Activated T-helper 2 cell treated with anti-CD3 and anti-CD28 coated beads, Interferon-gamma antibody, Interleukin-2, Interleukin-4, amounts not matched to agents 10 μg/mL and 5 μg/mL and 100 μg/mL, durations not matched to agents 14 hours and 24 hours and 36 hours (primary cell): ENCODE data around the gene ATP9B. TPM values are rescaled to one million over a fixed set of nuclear protein-coding genes. Genes with fewer than 3 reads are reported as not detected.

ENCODE experiments used
- DNase-seq: peaks from one replicate; pipeline ENCODE4 v3.0.0; 2021; ENCODE audit warnings: low spot score
- H3K27ac Mint-ChIP-seq: one replicate; pipeline ENCODE4 v1.8.0; 2021; ENCODE audit warnings: mixed read lengths
- H3K27me3 Mint-ChIP-seq: one replicate; pipeline ENCODE4 v1.8.0; 2021; ENCODE audit warnings: low read depth, mixed read lengths
- H3K36me3 Mint-ChIP-seq: one replicate; pipeline ENCODE4 v1.8.0; 2021; ENCODE audit warnings: low read depth, mixed read lengths
- H3K4me1 Mint-ChIP-seq: one replicate; pipeline ENCODE4 v1.8.0; 2021; ENCODE audit warnings: low read depth, mixed read lengths
- H3K4me3 Mint-ChIP-seq: one replicate; pipeline ENCODE4 v1.8.0; 2021; ENCODE audit warnings: low read depth, mild to moderate bottlenecking, moderate library complexity, mixed read lengths
- H3K9me3 Mint-ChIP-seq: one replicate; pipeline ENCODE4 v1.8.0; 2021; ENCODE audit warnings: mixed read lengths
- intact Hi-C: fragments of 100-400 bp; cut with micrococcal nuclease; formaldehyde crosslinking; loops from one replicate; pipeline ENCODE4 v1.15.1; 2023
- total RNA-seq: library from RNA; stranded (reverse); gene quantifications from 2 replicates; pipeline ENCODE4 v1.2.3, GENCODE V29; 2022

ATP9B gene
- total RNA-seq, 1 donor from 2014 or later: 27.6 TPM

DNA sequence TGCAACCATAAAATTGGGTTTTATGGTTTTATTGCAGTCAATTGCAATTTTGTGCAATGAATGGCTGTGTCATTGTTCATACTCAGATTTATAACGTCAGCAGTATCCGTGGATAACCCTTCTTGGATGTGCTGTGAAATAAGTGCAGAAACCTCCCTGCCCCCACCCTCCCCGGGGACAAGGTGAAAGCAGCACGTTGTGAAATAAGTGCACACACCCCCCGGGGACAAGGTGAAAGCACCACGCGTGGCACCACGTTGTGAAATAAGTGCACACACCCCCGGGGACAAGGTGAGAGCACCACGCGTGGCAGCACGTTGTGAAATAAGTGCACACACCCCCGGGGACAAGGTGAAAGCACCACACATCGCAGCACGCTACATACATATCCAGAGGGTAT lies 232.9 kb downstream of the ATP9B start:
- Mint-ChIP-seq H3K4me1 (no peaks in the 10 kb centered on the region), H3K27ac (no peak overlapping the region), H3K36me3 (peaks cover 4% of the 10 kb centered on the region), H3K4me3 (no peak overlapping the region), H3K9me3 (no peaks in the 10 kb centered on the region), H3K27me3 (no peaks in the 10 kb centered on the region)
- intact Hi-C loops: no loop called here
- DNase-seq: no peak

- Mint-ChIP-seq H3K9me3 (no peaks in the 10 kb centered on the region), H3K36me3 (peaks cover 4% of the 10 kb centered on the region), H3K27ac (no peak overlapping the region), H3K4me3 (no peak overlapping the region), H3K4me1 (no peaks in the 10 kb centered on the region), H3K27me3 (no peaks in the 10 kb centered on the region)
- no peak for DNase-seq
- intact Hi-C loops: no loop called here
Observed at GRCh38 chr18:79305911-79306310, 236.7 kb downstream of the ATP9B start.

DNA sequence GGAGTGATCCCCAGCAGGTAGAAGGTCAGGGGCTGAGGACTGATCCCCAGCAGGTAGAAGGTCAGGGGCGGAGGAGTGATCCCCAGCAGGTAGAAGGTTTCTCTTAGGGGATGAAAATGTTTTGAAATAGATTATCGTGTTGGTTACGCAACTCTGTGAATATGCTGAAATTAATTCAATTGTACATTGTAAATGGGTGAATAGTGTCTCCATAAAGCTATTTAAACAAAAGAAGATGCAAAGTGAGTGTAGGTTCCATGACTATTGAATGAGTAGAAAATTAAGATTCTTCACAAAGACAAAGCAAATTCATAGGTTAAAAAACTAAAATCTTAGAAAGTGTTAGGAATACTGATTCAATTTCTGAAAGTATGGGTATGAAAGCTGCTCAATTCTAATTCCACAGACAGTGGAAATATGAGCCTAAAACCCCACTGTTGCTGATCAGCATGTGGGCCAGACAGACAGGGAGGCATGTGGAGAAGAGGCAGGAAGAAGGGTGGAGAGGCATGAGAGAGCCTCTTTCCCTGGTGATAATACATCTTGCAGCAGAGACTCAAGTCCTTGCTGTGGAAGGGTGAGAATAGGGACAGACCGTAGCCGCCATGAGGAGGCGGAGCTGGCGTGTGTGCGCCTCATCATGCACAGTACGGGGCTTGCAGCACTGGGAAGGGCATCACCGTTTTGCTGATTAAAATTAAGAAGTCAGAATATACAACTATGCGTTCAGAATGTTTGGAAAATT lies 240.6 kb downstream of the ATP9B start:
- Mint-ChIP-seq H3K9me3 (no peaks in the 10 kb centered on the region), H3K27ac (no peak overlapping the region), H3K4me3 (no peak overlapping the region), H3K27me3 (no peaks in the 10 kb centered on the region), H3K4me1 (no peaks in the 10 kb centered on the region), H3K36me3 (peaks cover 4% of the 10 kb centered on the region)
- no peak for DNase-seq
- intact Hi-C loops: no loop called here

GRCh38 chr18:79314838-79315388 lies 245.7 kb downstream of the ATP9B start:
- peaks cover 4% of the 10 kb centered on the region for H3K36me3 Mint-ChIP-seq
- no peak overlapping the region for H3K4me3 Mint-ChIP-seq
- peaks cover 10% of the 10 kb centered on the region for H3K4me1 Mint-ChIP-seq

GRCh38 chr18:79315596-79315995 lies 246.4 kb downstream of the ATP9B start:
- Mint-ChIP-seq H3K4me1 (peaks cover 10% of the 10 kb centered on the region), H3K4me3 (no peak overlapping the region), H3K27ac (no peak overlapping the region), H3K36me3 (peaks cover 4% of the 10 kb centered on the region), H3K27me3 (no peaks in the 10 kb centered on the region), H3K9me3 (no peaks in the 10 kb centered on the region)
- no peak for DNase-seq
- intact Hi-C loops: no loop called here

More at GRCh38 chr18:79314838-79315388, 245.7 kb downstream of the ATP9B start:
- DNase-seq: no peak
- no peak overlapping the region for H3K27ac Mint-ChIP-seq
- no peaks in the 10 kb centered on the region for H3K27me3 Mint-ChIP-seq
- intact Hi-C loops: no loop called here
- H3K9me3 Mint-ChIP-seq: no peaks in the 10 kb centered on the region

DNA sequence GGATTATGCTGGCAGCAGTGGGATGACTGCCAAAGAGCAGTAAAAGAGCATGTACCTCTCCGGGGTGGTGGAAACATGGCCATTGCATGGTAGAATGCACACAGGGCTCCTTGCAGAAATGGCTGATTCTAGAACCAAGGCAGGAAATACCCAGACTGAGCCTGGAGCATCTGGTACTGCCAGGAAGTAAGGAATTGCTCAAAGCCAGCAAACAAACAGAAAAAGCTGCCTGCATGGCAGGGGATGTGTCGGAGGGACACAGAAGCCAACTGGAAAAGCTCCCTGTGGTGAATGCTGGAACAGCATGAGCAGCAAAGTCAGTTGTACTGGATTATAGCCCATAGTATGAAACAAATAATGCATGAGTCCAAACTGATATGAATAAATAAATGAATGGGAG lies 248.5 kb downstream of the ATP9B start:
- DNase-seq: no peak
- Mint-ChIP-seq H3K36me3 (peaks cover 4% of the 10 kb centered on the region), H3K27me3 (no peaks in the 10 kb centered on the region), H3K27ac (no peak overlapping the region), H3K4me1 (peaks cover 10% of the 10 kb centered on the region), H3K4me3 (no peak overlapping the region), H3K9me3 (no peaks in the 10 kb centered on the region)
- intact Hi-C loops: no loop called here

GRCh38 chr18:79318142-79318673 lies 249.0 kb downstream of the ATP9B start:
- Mint-ChIP-seq H3K27me3 (no peaks in the 10 kb centered on the region), H3K9me3 (no peaks in the 10 kb centered on the region), H3K4me3 (no peak overlapping the region), H3K4me1 (peaks cover 10% of the 10 kb centered on the region), H3K36me3 (peaks cover 4% of the 10 kb centered on the region), H3K27ac (no peak overlapping the region)
- intact Hi-C loops: no loop called here
- DNase-seq: no peak

GRCh38 chr18:79320216-79320850 lies 251.1 kb downstream of the ATP9B start:
- intact Hi-C loops: no loop called here

DNA sequence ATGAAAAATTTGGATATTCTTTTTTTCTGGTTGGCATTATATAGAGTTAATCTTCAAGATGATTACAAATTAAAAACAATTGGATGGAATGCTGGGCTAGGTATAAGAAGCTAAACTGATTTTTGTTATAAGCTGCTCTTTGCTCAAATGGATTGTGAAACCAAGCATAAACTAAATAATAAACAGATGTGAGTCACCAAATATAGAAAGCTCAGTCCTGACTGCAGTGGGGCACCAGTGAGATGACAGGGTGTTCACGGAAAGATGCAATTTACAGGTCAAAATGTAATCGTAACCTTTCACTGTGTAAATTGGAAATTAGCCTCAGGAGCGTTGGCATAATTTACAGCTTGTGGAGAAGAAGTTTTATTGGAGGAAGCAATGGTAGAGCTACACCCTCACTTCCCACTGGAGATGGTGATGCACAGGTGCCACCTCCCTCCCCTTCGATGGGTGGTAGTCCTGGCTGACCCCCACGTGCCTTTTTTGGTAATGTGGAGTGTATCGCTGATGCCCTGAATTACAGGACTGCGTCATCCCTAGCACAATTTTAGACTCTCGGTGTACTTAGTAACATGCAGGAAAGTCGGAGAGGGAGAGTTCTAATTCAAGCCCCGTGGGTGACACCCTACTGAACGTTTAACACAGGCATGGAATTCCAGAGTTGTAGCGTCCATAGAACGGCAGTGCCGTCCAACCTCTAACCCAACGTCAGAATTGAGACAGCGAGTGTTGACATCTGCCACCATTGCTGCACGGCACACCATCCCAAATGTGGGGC lies 252.6 kb downstream of the ATP9B start:
- no peak for DNase-seq
- H3K9me3 Mint-ChIP-seq: peaks cover under 1% of the 10 kb centered on the region
- H3K27me3 Mint-ChIP-seq: no peaks in the 10 kb centered on the region
- H3K4me1 Mint-ChIP-seq: peaks cover 10% of the 10 kb centered on the region
- no peak overlapping the region for H3K27ac Mint-ChIP-seq
- intact Hi-C loops: no loop called here
- no peak overlapping the region for H3K4me3 Mint-ChIP-seq
- H3K36me3 Mint-ChIP-seq: no peaks in the 10 kb centered on the region

More at GRCh38 chr18:79320216-79320850, 251.1 kb downstream of the ATP9B start:
- no peak overlapping the region for H3K4me3 Mint-ChIP-seq
- H3K27ac Mint-ChIP-seq: no peak overlapping the region
- H3K36me3 Mint-ChIP-seq: peaks cover 4% of the 10 kb centered on the region
- peaks cover 10% of the 10 kb centered on the region for H3K4me1 Mint-ChIP-seq
- no peaks in the 10 kb centered on the region for H3K27me3 Mint-ChIP-seq
- DNase-seq: no peak
- H3K9me3 Mint-ChIP-seq: no peaks in the 10 kb centered on the region

- H3K4me1 Mint-ChIP-seq: peaks cover 10% of the 10 kb centered on the region
- H3K9me3 Mint-ChIP-seq: peaks cover 4% of the 10 kb centered on the region
- H3K4me3 Mint-ChIP-seq: no peak overlapping the region
- no peak overlapping the region for H3K27ac Mint-ChIP-seq
- H3K36me3 Mint-ChIP-seq: peaks cover 4% of the 10 kb centered on the region
- no peak for DNase-seq
- H3K27me3 Mint-ChIP-seq: no peaks in the 10 kb centered on the region
- intact Hi-C loops: no loop called here
Observed at GRCh38 chr18:79322441-79322840, 253.2 kb downstream of the ATP9B start.

DNA sequence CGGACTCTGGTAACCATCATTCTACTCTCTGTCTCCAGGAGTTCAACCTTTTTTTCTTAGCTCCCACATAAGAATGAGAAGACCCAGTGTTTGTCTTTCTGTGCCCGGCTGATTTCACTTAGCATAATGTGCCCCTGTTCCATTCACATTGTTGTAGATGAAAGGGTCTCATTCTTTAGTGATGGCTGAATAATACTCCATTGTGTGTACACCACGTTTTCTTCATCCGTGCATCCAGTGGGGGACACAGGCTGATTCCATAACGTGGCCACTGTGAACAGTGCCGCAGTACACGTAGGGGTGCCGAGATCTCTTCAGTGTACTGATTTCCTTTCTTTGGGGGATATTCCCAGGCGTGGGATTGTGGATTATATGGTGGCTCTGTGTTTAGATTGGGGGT lies 254.3 kb downstream of the ATP9B start:
- peaks cover 7% of the 10 kb centered on the region for H3K36me3 Mint-ChIP-seq
- no peaks in the 10 kb centered on the region for H3K27me3 Mint-ChIP-seq
- no peaks in the 10 kb centered on the region for H3K4me1 Mint-ChIP-seq
- H3K4me3 Mint-ChIP-seq: no peak overlapping the region
- H3K27ac Mint-ChIP-seq: no peak overlapping the region
- intact Hi-C loops: no loop called here
- peaks cover 4% of the 10 kb centered on the region for H3K9me3 Mint-ChIP-seq
- DNase-seq: no peak

GRCh38 chr18:79326413-79327198 lies 257.4 kb downstream of the ATP9B start:
- H3K27me3 Mint-ChIP-seq: no peaks in the 10 kb centered on the region
- H3K27ac Mint-ChIP-seq: no peak overlapping the region
- no peak for DNase-seq
- intact Hi-C loops: no loop called here
- peaks cover 4% of the 10 kb centered on the region for H3K9me3 Mint-ChIP-seq
- peaks cover 9% of the 10 kb centered on the region for H3K36me3 Mint-ChIP-seq
- no peak overlapping the region for H3K4me3 Mint-ChIP-seq
- H3K4me1 Mint-ChIP-seq: no peaks in the 10 kb centered on the region
